H9 (cell line): ENCODE measurements around the gene C10orf143. TPM values are rescaled to one million over a fixed set of nuclear protein-coding genes. Genes with fewer than 3 reads are reported as not detected.

ENCODE experiments used
- DNase-seq: peaks from one replicate; pipeline ENCODE4 v3.0.0-alpha.2; 2017
- H2AFZ ChIP-seq: one replicate; pipeline ENCODE4 v1.6.1; 2013; ENCODE audit warnings: mild to moderate bottlenecking, low read length, control low read depth, moderate library complexity
- H2AK5ac ChIP-seq: 2 replicates; pipeline ENCODE4 v1.6.1; 2013; ENCODE audit warnings: low read length, control low read depth, mixed read lengths; ENCODE audit not compliant: insufficient read length
- H2BK120ac ChIP-seq: one replicate; pipeline ENCODE4 v1.6.1; 2013; ENCODE audit warnings: low read depth, mild to moderate bottlenecking, low read length, control low read depth, inconsistent platforms; ENCODE audit not compliant: poor library complexity, severe bottlenecking
- H2BK12ac ChIP-seq: 2 replicates; pipeline ENCODE4 v1.6.1; 2013; ENCODE audit warnings: low read length, control low read depth, mixed read lengths, low read depth; ENCODE audit not compliant: insufficient read length
- H2BK15ac ChIP-seq: 2 replicates; pipeline ENCODE4 v1.6.1; 2013; ENCODE audit warnings: low read depth, low read length, control low read depth
- H2BK20ac ChIP-seq: one replicate; pipeline ENCODE4 v1.6.1; 2013; ENCODE audit warnings: low read depth, mild to moderate bottlenecking, low read length, control low read depth, inconsistent platforms; ENCODE audit not compliant: poor library complexity, severe bottlenecking
- H2BK5ac ChIP-seq: 2 replicates; pipeline ENCODE4 v1.6.1; 2013; ENCODE audit warnings: low read length, control low read depth, mixed read lengths; ENCODE audit not compliant: insufficient read length
- H3K14ac ChIP-seq: 2 replicates; pipeline ENCODE4 v1.6.1; 2013; ENCODE audit warnings: low read length, control low read depth; ENCODE audit not compliant: insufficient read depth
- H3K18ac ChIP-seq: 2 replicates; pipeline ENCODE4 v1.6.1; 2013; ENCODE audit warnings: low read depth, mild to moderate bottlenecking, mixed read lengths, low read length, control low read depth; ENCODE audit not compliant: insufficient read length
- H3K23ac ChIP-seq: 2 replicates; pipeline ENCODE4 v1.6.1; 2013; ENCODE audit warnings: low read length, control low read depth, mixed read lengths, low read depth; ENCODE audit not compliant: insufficient read length
- H3K23me2 ChIP-seq: 2 replicates; pipeline ENCODE4 v1.6.1; 2013; ENCODE audit warnings: low read depth, mild to moderate bottlenecking, mixed read lengths, low read length, control low read depth; ENCODE audit not compliant: insufficient read length, poor library complexity, severe bottlenecking
- H3K27ac ChIP-seq: 2 replicates; pipeline ENCODE4 v1.5.1; 2013; ENCODE audit warnings: low read length, control low read depth, mixed read lengths, low read depth; ENCODE audit not compliant: insufficient read length
- H3K27me3 ChIP-seq: 2 replicates; pipeline ENCODE4 v1.6.1; 2013; ENCODE audit warnings: low read length, control low read depth, inconsistent platforms; ENCODE audit not compliant: insufficient read depth
- H3K4ac ChIP-seq: 2 replicates; pipeline ENCODE4 v1.6.1; 2013; ENCODE audit warnings: low read depth, mild to moderate bottlenecking, control low read depth, inconsistent platforms, low read length, moderate library complexity
- H3K4me1 ChIP-seq: 2 replicates; pipeline ENCODE4 v1.6.1; 2013; ENCODE audit warnings: low read length, control low read depth, inconsistent platforms; ENCODE audit not compliant: insufficient read depth
- H3K4me2 ChIP-seq: 2 replicates; pipeline ENCODE4 v1.6.1; 2013; ENCODE audit warnings: low read length, control low read depth, mixed read lengths; ENCODE audit not compliant: insufficient read length, insufficient read depth
- H3K56ac ChIP-seq: 2 replicates; pipeline ENCODE4 v1.6.1; 2013; ENCODE audit warnings: low read depth, mild to moderate bottlenecking, mixed read lengths, low read length, control low read depth; ENCODE audit not compliant: insufficient read length
- H3K79me1 ChIP-seq: 2 replicates; pipeline ENCODE4 v1.6.1; 2013; ENCODE audit warnings: low read depth, mild to moderate bottlenecking, moderate library complexity, low read length, control low read depth, inconsistent platforms; ENCODE audit not compliant: insufficient read depth, poor library complexity, severe bottlenecking
- H3K79me2 ChIP-seq: 2 replicates; pipeline ENCODE4 v1.6.1; 2013; ENCODE audit warnings: low read length, control low read depth, inconsistent platforms; ENCODE audit not compliant: insufficient read depth
- H3K9ac ChIP-seq: 2 replicates; pipeline ENCODE4 v1.6.1; 2013; ENCODE audit warnings: low read length, control low read depth, mixed read lengths; ENCODE audit not compliant: insufficient read length; ENCODE audit errors: extremely low read depth
- H3K9me3 ChIP-seq: one replicate; pipeline ENCODE4 v1.6.1; 2013; ENCODE audit warnings: low read depth, low read length, inconsistent platforms; ENCODE audit not compliant: control insufficient read depth
- H3T11ph ChIP-seq: one replicate; pipeline ENCODE4 v1.6.1; 2013; ENCODE audit warnings: mild to moderate bottlenecking, low read length, control low read depth, inconsistent platforms
- H4K20me1 ChIP-seq: one replicate; pipeline ENCODE4 v1.6.1; 2013; ENCODE audit not compliant: control insufficient read depth, insufficient read length, insufficient read depth
- H4K5ac ChIP-seq: 2 replicates; pipeline ENCODE4 v1.6.1; 2013; ENCODE audit warnings: low read depth, mild to moderate bottlenecking, mixed read lengths, low read length, control low read depth; ENCODE audit not compliant: insufficient read length
- H4K8ac ChIP-seq: replicated peaks from 2 replicates; pipeline ENCODE4 v1.6.1; 2013; ENCODE audit warnings: low read length, control low read depth, mixed read lengths, low read depth; ENCODE audit not compliant: insufficient read length
- H4K91ac ChIP-seq: 2 replicates; pipeline ENCODE4 v1.6.1; 2013; ENCODE audit warnings: low read depth, mild to moderate bottlenecking, moderate library complexity, mixed read lengths, low read length, control low read depth; ENCODE audit not compliant: insufficient read length
- H3K27ac Mint-ChIP-seq, 3 experiments: 2 replicates in 2 of 3; 3 replicates in 1 of 3; pipeline ENCODE4 v1.8.0; 2020 to 2021; ENCODE audit warnings: mixed read lengths in 3 of 3, mild to moderate bottlenecking in 1 of 3, moderate library complexity in 1 of 3
- H3K27me3 Mint-ChIP-seq: 2 replicates; pipeline ENCODE4 v1.8.0; 2021; ENCODE audit warnings: low read depth, mild to moderate bottlenecking, moderate library complexity, mixed read lengths
- H3K36me3 Mint-ChIP-seq, 3 experiments: 2 replicates in 2 of 3; 3 replicates in 1 of 3; pipeline ENCODE4 v1.8.0; 2020 to 2021; ENCODE audit warnings: low read depth in 3 of 3, mixed read lengths in 3 of 3; ENCODE audit not compliant: insufficient read depth in 1 of 3
- H3K4me1 Mint-ChIP-seq, 2 experiments: 2 replicates each; pipeline ENCODE4 v1.8.0; 2020; ENCODE audit warnings: mixed read lengths in 2 of 2
- H3K4me3 Mint-ChIP-seq, 2 experiments: 2 replicates in 1 of 2; 3 replicates in 1 of 2; pipeline ENCODE4 v1.8.0; 2020 to 2021; ENCODE audit warnings: mild to moderate bottlenecking in 2 of 2, mixed read lengths in 2 of 2, moderate library complexity in 1 of 2
- H3K9me3 Mint-ChIP-seq, 2 experiments: 2 replicates in 1 of 2; 3 replicates in 1 of 2; pipeline ENCODE4 v1.8.0; 2020; ENCODE audit warnings: mild to moderate bottlenecking in 2 of 2, mixed read lengths in 2 of 2, moderate library complexity in 1 of 2
- CTCF ChIP-seq: fragments of 200-600 bp; sonication (generic); conservative IDR thresholded peaks from 3 replicates; pipeline ENCODE4 v1.8.0; 2021; ENCODE audit warnings: antibody characterized with exemption, mild to moderate bottlenecking
- WGBS: extraction: QIAGEN DNeasy Blood & Tissue Kit; methylation state at CpG from one replicate; pipeline ENCODE4 v1.1.7; 2013; ENCODE audit warnings: missing lambda C conversion rate, low lambda C conversion rate, mixed read lengths; ENCODE audit not compliant: insufficient read length; ENCODE audit errors: extremely low coverage; 5-methylcytosine and 5-hydroxymethylcytosine counted together
- total RNA-seq: library from RNA; stranded (reverse); gene quantifications from 2 replicates; pipeline ENCODE4 v1.2.1, GENCODE V29; 2021

Gene C10orf143
- total RNA-seq, 1 experiment from 2014 or later, result 0.94 TPM

- Histone ChIP-seq H3K18ac (no peak overlapping the region), H4K8ac (no peak overlapping the region), H3K79me1 (no peaks in the 10 kb centered on the region), H4K20me1 (no peaks in the 10 kb centered on the region), H3K23ac (no peak overlapping the region), H2BK12ac (no peak overlapping the region), H2AK5ac (no peak overlapping the region), H3K9ac (no peak overlapping the region), H3K79me2 (no peaks in the 10 kb centered on the region), H3K4ac (no peak overlapping the region), H2AFZ (no peak overlapping the region), H3K4me1 (no peaks in the 10 kb centered on the region), H3K23me2 (no peaks in the 10 kb centered on the region), H2BK20ac (no peak overlapping the region), H3K27ac (no peak overlapping the region), H3K56ac (no peak overlapping the region), H4K91ac (no peak overlapping the region), H2BK5ac (no peak overlapping the region), H4K5ac (no peak overlapping the region), H3K9me3 (no peaks in the 10 kb centered on the region), H3K4me2 (no peak overlapping the region), H3K14ac (no peak overlapping the region), H3T11ph (no peak overlapping the region), H2BK15ac (no peak overlapping the region), H2BK120ac (no peak overlapping the region), H3K27me3 (no peaks in the 10 kb centered on the region; the same call in 1 of the 2 replicates)
- Mint-ChIP-seq H3K9me3 (peaks cover 0 to under 1% of the 10 kb centered on the region in 2 experiments; a peak in 1 of 5 replicates), H3K36me3 (no peaks in the 10 kb centered on the region; a peak in 1 of 7 replicates), H3K4me1 (no peaks in the 10 kb centered on the region), H3K4me3 (no peak overlapping the region), H3K27ac (no peak overlapping the region), H3K27me3 (peaks cover under 1% of the 10 kb centered on the region; the same call in 1 of the 2 replicates)
- no peak for TF ChIP-seq CTCF
- WGBS, result no CpG with 5 or more reads among the region's 3 CpGs
- DNase-seq, result no peak
Observed at GRCh38 chr10:130062201-130062600, 48.4 kb downstream of the C10orf143 start.
